ENCODE results near the gene ADGRF5.

ADGRF5 gene

DNA sequence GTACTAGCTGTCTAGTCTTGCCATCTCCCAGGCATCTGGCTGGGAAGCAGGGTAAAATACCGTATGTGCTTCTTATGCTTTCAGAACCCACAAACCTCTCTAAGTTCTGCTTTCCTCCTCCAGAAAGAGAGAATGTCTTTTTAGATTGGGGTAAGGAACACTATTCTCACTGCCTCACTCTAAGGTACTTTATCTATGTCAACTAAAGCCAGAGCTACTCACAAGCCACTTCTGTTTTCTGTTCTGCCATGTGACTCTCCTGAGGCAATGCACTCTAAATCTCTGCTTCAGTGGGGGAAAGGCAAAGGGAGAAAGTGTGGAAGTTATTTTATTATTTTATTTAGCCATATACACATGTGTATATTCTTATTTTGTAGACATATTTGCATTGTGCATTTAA, 112.9 kb downstream of the ADGRF5 start:
- no peak for DNase-seq
